IMR-90 (cell line): ENCODE measurements around the gene RBMS3. TPM values are rescaled to one million over a fixed set of nuclear protein-coding genes. Genes with fewer than 3 reads are reported as not detected.

ENCODE experiments used
- ATAC-seq: fragments of 200-7000 bp; cut with Tn5 transposase; 2 replicates; pipeline ENCODE4 v1.9.1; 2020; ENCODE audit warnings: low read depth, mild to moderate bottlenecking, moderate library complexity
- BruUV-seq: library from RNA; stranded (reverse); fragments of 400-500 nt; replicated peaks from 2 replicates; lab custom pipeline; 2021; lab: Mats Ljungman, UMichigan
- CTCF ChIA-PET: fragments of 300-600 bp; formaldehyde crosslinking; extraction: SDS; loops from one replicate; lab custom pipeline; 2021; ENCODE audit warnings: antibody characterized with exemption; lab: Yijun Ruan, JAX
- POLR2A ChIA-PET: fragments of 300-600 bp; sonication (Branson Sonifier 250); formaldehyde crosslinking; loops from one replicate; lab custom pipeline; 2022; ENCODE audit warnings: antibody characterized with exemption; ENCODE audit not compliant: unreplicated experiment; lab: Charles Lee
- DNase-seq: peaks from one replicate; pipeline ENCODE4 v3.0.0; 2013
- H2AFZ ChIP-seq: replicated peaks from 2 replicates; pipeline ENCODE3; 2013; ENCODE audit warnings: low read length, mild to moderate bottlenecking; ENCODE audit not compliant: poor library complexity
- H2AK5ac ChIP-seq: 2 replicates; pipeline ENCODE4 v1.6.1; 2013; ENCODE audit warnings: low read depth, low read length, inconsistent platforms
- H2AK9ac ChIP-seq: replicated peaks from 2 replicates; pipeline ENCODE3; 2013; ENCODE audit warnings: mild to moderate bottlenecking, low read depth, low read length, moderate library complexity; ENCODE audit not compliant: poor library complexity
- H2BK120ac ChIP-seq: 2 replicates; pipeline ENCODE4 v1.6.1; 2013; ENCODE audit warnings: low read depth, low read length, inconsistent platforms
- H2BK15ac ChIP-seq: 3 replicates; pipeline ENCODE4 v1.6.1; 2013; ENCODE audit warnings: low read depth, low read length, inconsistent platforms
- H2BK20ac ChIP-seq: 2 replicates; pipeline ENCODE4 v1.6.1; 2013; ENCODE audit warnings: low read depth, mild to moderate bottlenecking, inconsistent platforms, low read length, moderate library complexity
- H2BK5ac ChIP-seq: 2 replicates; pipeline ENCODE4 v1.6.1; 2013; ENCODE audit warnings: mild to moderate bottlenecking, low read depth, low read length, inconsistent platforms; ENCODE audit not compliant: poor library complexity, severe bottlenecking
- H3K14ac ChIP-seq: replicated peaks from 2 replicates; pipeline ENCODE4 v1.6.1; 2013; ENCODE audit warnings: low read depth, low read length, inconsistent platforms
- H3K18ac ChIP-seq: 2 replicates; pipeline ENCODE4 v1.6.1; 2013; ENCODE audit warnings: low read depth, low read length, control low read depth
- H3K23ac ChIP-seq: 2 replicates; pipeline ENCODE4 v1.6.1; 2013; ENCODE audit warnings: low read depth, low read length, inconsistent platforms
- H3K27ac ChIP-seq: 2 replicates; pipeline ENCODE4 v1.5.1; 2013; ENCODE audit warnings: mild to moderate bottlenecking, control low read depth, low read length; ENCODE audit not compliant: insufficient read depth
- H3K27me3 ChIP-seq: 2 replicates; pipeline ENCODE4 v1.6.1; 2013; ENCODE audit warnings: low read length; ENCODE audit not compliant: control insufficient read depth, insufficient read depth
- H3K36me3 ChIP-seq: 2 replicates; pipeline ENCODE4 v1.6.1; 2013; ENCODE audit warnings: low read length, mixed read lengths; ENCODE audit not compliant: control insufficient read depth, insufficient read depth
- H3K4ac ChIP-seq: 2 replicates; pipeline ENCODE4 v1.6.1; 2013; ENCODE audit warnings: low read depth, low read length, inconsistent platforms
- H3K4me1 ChIP-seq: 2 replicates; pipeline ENCODE4 v1.6.1; 2013; ENCODE audit warnings: low read length, mixed read lengths; ENCODE audit not compliant: control insufficient read depth, insufficient read depth
- H3K4me2 ChIP-seq: 2 replicates; pipeline ENCODE4 v1.6.1; 2013; ENCODE audit warnings: low read depth, mild to moderate bottlenecking, control low read depth, low read length, moderate library complexity
- H3K4me3 ChIP-seq: 2 replicates; pipeline ENCODE4 v1.5.1; 2013; ENCODE audit warnings: low read depth, mild to moderate bottlenecking, control low read depth, low read length, moderate library complexity; ENCODE audit not compliant: insufficient read depth
- H3K56ac ChIP-seq: 2 replicates; pipeline ENCODE4 v1.6.1; 2013; ENCODE audit warnings: low read length, inconsistent platforms; ENCODE audit not compliant: insufficient read depth; ENCODE audit errors: extremely low read depth
- H3K79me1 ChIP-seq, 2 experiments: 2 replicates each; pipeline ENCODE4 v1.6.1; 2013; ENCODE audit warnings: low read length in 2 of 2, inconsistent platforms in 1 of 2, low read depth in 1 of 2
- H3K9ac ChIP-seq: 2 replicates; pipeline ENCODE4 v1.6.1; 2013; ENCODE audit warnings: low read depth, low read length, control low read depth
- H3K9me1 ChIP-seq: 2 replicates; pipeline ENCODE4 v1.6.1; 2013; ENCODE audit warnings: low read length, inconsistent platforms; ENCODE audit not compliant: insufficient read depth
- H3K9me3 ChIP-seq: 2 replicates; pipeline ENCODE4 v1.6.1; 2013; ENCODE audit warnings: low read length; ENCODE audit not compliant: control insufficient read depth, insufficient read depth
- H4K20me1 ChIP-seq: 2 replicates; pipeline ENCODE4 v1.6.1; 2013; ENCODE audit warnings: low read length, inconsistent platforms; ENCODE audit not compliant: insufficient read depth
- H4K5ac ChIP-seq: 2 replicates; pipeline ENCODE4 v1.6.1; 2013; ENCODE audit warnings: mild to moderate bottlenecking, low read depth, low read length, control low read depth
- H4K8ac ChIP-seq, 2 experiments: 2 replicates each; pipeline ENCODE4 v1.6.1; 2013; ENCODE audit warnings: low read depth in 2 of 2, low read length in 2 of 2, control low read depth in 1 of 2, inconsistent platforms in 1 of 2
- H4K91ac ChIP-seq: 2 replicates; pipeline ENCODE4 v1.6.1; 2013; ENCODE audit warnings: low read depth, low read length, inconsistent platforms; ENCODE audit not compliant: insufficient read depth
- CEBPB ChIP-seq: IDR thresholded peaks from 2 replicates; pipeline ENCODE4 v1.6.1; 2012; ENCODE audit warnings: low read depth, low read length, improper control_type of control experiment
- CHD1 ChIP-seq: IDR thresholded peaks from 2 replicates; pipeline ENCODE4 v1.6.1; 2012; ENCODE audit warnings: low read depth, low read length, improper control_type of control experiment
- CTCF ChIP-seq: conservative IDR thresholded peaks from 2 replicates; pipeline ENCODE4 v1.5.1; 2012; ENCODE audit warnings: mild to moderate bottlenecking, low read depth, low read length, improper control_type of control experiment
- ELK1 ChIP-seq: fragments of 150-350 bp; IDR thresholded peaks from 2 replicates; pipeline ENCODE4 v1.6.1; 2016; ENCODE audit warnings: low read depth, mild to moderate bottlenecking, low read length, moderate library complexity, borderline replicate concordance
- FOS ChIP-seq: fragments of 150-350 bp; IDR thresholded peaks from 2 replicates; pipeline ENCODE4 v1.6.1; 2016; ENCODE audit warnings: low read depth, low read length
- MAFK ChIP-seq: IDR thresholded peaks from 2 replicates; pipeline ENCODE4 v1.6.1; 2012; ENCODE audit warnings: low read depth, low read length, improper control_type of control experiment
- MAZ ChIP-seq: IDR thresholded peaks from 2 replicates; pipeline ENCODE4 v1.6.1; 2012; ENCODE audit warnings: low read depth, mild to moderate bottlenecking, low read length, improper control_type of control experiment, moderate library complexity, borderline replicate concordance
- MXI1 ChIP-seq: IDR thresholded peaks from 2 replicates; pipeline ENCODE4 v1.6.1; 2012; ENCODE audit warnings: low read depth, mild to moderate bottlenecking, low read length, moderate library complexity, borderline replicate concordance
- NFE2L2 ChIP-seq: fragments of 150-350 bp; IDR thresholded peaks from 2 replicates; pipeline ENCODE4 v1.6.1; 2016; ENCODE audit warnings: low read depth, mild to moderate bottlenecking, low read length
- RAD21 ChIP-seq: IDR thresholded peaks from 2 replicates; pipeline ENCODE4 v1.6.1; 2012; ENCODE audit warnings: low read length, improper control_type of control experiment
- USF2 ChIP-seq: fragments of 150-350 bp; IDR thresholded peaks from 2 replicates; pipeline ENCODE4 v1.6.1; 2017; ENCODE audit warnings: mild to moderate bottlenecking, antibody characterized with exemption, low read length, low read depth
- WGBS, 2 experiments: methylation state at CpG; one replicate each; pipeline versions ENCODE4 v1.1.5 to v1.1.7; 2013; ENCODE audit warnings: missing lambda C conversion rate in 2 of 2; ENCODE audit not compliant: insufficient read length in 1 of 2; ENCODE audit errors: extremely low coverage in 2 of 2; 5-methylcytosine and 5-hydroxymethylcytosine counted together
- dilution Hi-C: fragments of 300-500 bp; cut with HindIII; formaldehyde crosslinking; loops from one replicate; pipeline ENCODE4 v1.14.3; 2018; ENCODE audit warnings: low sequenced_read_pairs; ENCODE audit not compliant: unreplicated experiment
- in situ Hi-C: fragments of 300-500 bp; cut with MboI; formaldehyde crosslinking; loops from 3 replicates; pipeline ENCODE4 v1.14.3; 2019; ENCODE audit warnings: low sequenced_read_pairs, inconsistent platforms, mixed read lengths
- intact Hi-C: fragments of 100-400 bp; cut with micrococcal nuclease; formaldehyde crosslinking; loops from 2 replicates; pipeline ENCODE4 v1.10.0; 2022
- polyA plus RNA-seq, 3 experiments: library from polyadenylated mRNA; depleted of rRNA; stranded (reverse); fragments of >200 nt; gene quantifications; 2 replicates each; pipeline ENCODE4 v1.2.3, GENCODE V29; 2012; ENCODE audit warnings: low replicate concordance in 1 of 3
- total RNA-seq: library from RNA; depleted of rRNA; stranded (reverse); fragments of >200 nt; gene quantifications from 2 replicates; pipeline ENCODE4 v1.2.3, GENCODE V29; 2012

The RBMS3 gene
- total and polyA plus RNA-seq, 2 of the 4 experiments (the other 2 are of a cell fraction) = 15.2 to 127 TPM

GRCh38 chr3:30035935-30036567, 755.2 kb downstream of the RBMS3 start:
- in situ Hi-C loops = loop anchor here (10.0 to 25.0 kb wide), 3 partner anchors 159 to 1101 kb away; no protein-coding TSS in a partner anchor
- Histone ChIP-seq H3K9ac (no peak overlapping the region), H3K9me3 (no peaks in the 10 kb centered on the region), H3K36me3 (no peaks in the 10 kb centered on the region), H2BK5ac (no peak overlapping the region), H3K27me3 (peaks cover 3% of the 10 kb centered on the region; the same call in 1 of the 2 replicates), H3K4me3 (no peak overlapping the region), H3K23ac (no peak overlapping the region), H3K4me2 (no peak overlapping the region), H3K79me1 (no peaks in the 10 kb centered on the region), H4K8ac (no peak overlapping the region), H4K5ac (no peak overlapping the region), H2AK9ac (no peak overlapping the region), H3K56ac (no peak overlapping the region), H3K14ac (no peak overlapping the region), H2BK20ac (no peak overlapping the region), H3K18ac (no peak overlapping the region), H2AK5ac (no peak overlapping the region), H2BK120ac (no peak overlapping the region), H2AFZ (no peak overlapping the region), H3K4me1 (no peaks in the 10 kb centered on the region), H3K4ac (no peak overlapping the region), H2BK15ac (no peak overlapping the region), H3K9me1 (no peaks in the 10 kb centered on the region), H3K27ac (no peak overlapping the region), H4K91ac (no peak overlapping the region), H4K20me1 (no peaks in the 10 kb centered on the region)
- DNase-seq = no peak
- no CpG with 5 or more reads among the region's 4 CpGs for WGBS, 2 experiments
- intact Hi-C loops = no loop called here
- TF ChIP-seq MXI1 (no peak), CEBPB (no peak), FOS (no peak), CTCF (no peak), ELK1 (no peak), USF2 (no peak), NFE2L2 (no peak), CHD1 (no peak), MAFK (no peak), MAZ (no peak), RAD21 (no peak)
- ChIA-PET CTCF (interaction anchor here (0.5 kb wide), 1 partner anchor 1823 kb away, joined by 3 read pairs; no protein-coding TSS in a partner anchor), POLR2A (no interaction called here)
- ATAC-seq = no peak
- BruUV-seq = no TSS peak
- dilution Hi-C loops = no loop called here
